ENCODE results near the gene RFX3. TPM values are rescaled to one million over a fixed set of nuclear protein-coding genes. Genes with fewer than 3 reads are reported as not detected.

RFX3 gene
- total RNA-seq, 1 donor from 2014 or later = 39.1 TPM

DNA sequence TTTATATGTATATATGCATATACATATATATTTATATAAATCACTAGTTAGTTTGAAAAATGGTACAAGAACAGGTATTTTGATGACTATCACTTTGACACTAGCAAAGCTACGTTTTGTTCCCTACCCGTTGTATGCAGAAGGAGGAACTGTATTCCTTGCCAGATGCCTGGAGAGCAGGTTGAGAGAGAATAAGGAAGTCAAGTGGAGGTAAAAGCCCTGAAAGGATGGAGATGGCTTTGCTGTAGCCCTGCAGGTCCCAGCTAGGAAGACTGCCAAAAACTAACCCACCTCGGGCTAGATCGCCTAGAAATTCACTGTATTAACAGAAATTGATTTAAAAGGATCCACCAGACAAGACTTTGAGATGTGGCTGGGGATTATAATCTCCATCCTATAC, 229.3 kb downstream of the RFX3 start:
- Mint-ChIP-seq H3K27ac (no peak overlapping the region), H3K4me3 (no peak overlapping the region), H3K27me3 (no peaks in the 10 kb centered on the region), H3K9me3 (no peaks in the 10 kb centered on the region), H3K36me3 (ENCODE audit: low read depth) (peaks cover 17% of the 10 kb centered on the region), H3K4me1 (peaks cover 17% of the 10 kb centered on the region)
- ChIA-PET CTCF (no interaction called here), POLR2A (no interaction called here)
- TF ChIP-seq, protein P1, sequence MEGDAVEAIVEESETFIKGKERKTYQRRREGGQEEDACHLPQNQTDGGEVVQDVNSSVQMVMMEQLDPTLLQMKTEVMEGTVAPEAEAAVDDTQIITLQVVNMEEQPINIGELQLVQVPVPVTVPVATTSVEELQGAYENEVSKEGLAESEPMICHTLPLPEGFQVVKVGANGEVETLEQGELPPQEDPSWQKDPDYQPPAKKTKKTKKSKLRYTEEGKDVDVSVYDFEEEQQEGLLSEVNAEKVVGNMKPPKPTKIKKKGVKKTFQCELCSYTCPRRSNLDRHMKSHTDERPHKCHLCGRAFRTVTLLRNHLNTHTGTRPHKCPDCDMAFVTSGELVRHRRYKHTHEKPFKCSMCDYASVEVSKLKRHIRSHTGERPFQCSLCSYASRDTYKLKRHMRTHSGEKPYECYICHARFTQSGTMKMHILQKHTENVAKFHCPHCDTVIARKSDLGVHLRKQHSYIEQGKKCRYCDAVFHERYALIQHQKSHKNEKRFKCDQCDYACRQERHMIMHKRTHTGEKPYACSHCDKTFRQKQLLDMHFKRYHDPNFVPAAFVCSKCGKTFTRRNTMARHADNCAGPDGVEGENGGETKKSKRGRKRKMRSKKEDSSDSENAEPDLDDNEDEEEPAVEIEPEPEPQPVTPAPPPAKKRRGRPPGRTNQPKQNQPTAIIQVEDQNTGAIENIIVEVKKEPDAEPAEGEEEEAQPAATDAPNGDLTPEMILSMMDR (IDR thresholded peaks at IDR 0.05) = no peak
- DNase-seq = no peak
- no peak for ATAC-seq (ENCODE audit: low read depth)
- intact Hi-C loops (cut with micrococcal nuclease) = no loop called here

DNA sequence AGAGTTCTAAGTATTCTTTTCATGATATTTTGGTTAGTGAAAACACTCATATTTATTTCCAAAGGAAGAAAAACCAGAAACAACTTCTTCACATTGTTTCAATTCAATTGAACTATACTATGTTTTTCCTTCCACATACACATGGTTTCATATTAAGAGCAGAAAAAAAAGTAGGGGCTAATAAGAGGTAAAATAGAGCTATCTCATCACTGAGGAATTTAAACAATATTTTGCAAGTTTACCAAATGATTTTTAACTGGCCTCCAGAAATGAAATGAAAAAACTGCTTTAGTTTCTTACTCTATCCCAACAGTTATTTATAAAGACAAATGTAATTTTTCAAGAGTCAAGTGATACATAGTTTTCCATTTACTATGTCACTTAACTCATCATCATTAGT, 233.5 kb downstream of the RFX3 start:
- ChIA-PET CTCF (no interaction called here), POLR2A (no interaction called here)
- H3K27me3 Mint-ChIP-seq = no peaks in the 10 kb centered on the region

DNA sequence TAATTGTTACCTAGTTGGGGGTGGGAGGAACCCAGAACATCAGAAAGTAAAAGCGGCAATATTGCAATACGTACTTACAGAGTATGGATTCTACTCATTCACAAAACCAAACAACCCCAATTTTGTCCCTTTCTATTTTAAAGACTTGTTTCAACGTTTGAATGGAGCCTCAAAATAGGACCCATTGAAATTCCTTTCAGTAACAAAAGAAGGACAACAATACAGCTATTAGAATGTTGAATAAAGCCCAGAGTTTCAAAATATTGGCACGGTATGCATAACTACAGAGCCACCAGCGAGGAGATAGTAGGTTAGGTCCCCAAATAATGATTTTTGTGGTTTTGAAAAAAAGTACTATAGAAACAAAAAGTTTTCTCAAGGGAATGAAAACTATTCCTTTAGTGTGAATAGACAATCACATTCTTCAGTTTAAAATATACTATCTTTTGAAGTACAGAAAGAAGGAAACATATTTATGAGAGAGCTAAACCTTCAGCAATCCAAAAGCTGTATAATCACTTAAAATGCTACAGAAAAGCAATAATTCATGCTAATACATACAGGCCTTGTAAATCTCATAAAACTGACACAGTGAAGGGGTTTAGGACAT, 235.5 kb downstream of the RFX3 start:
- Mint-ChIP-seq H3K27me3 (no peaks in the 10 kb centered on the region), H3K4me3 (no peak overlapping the region), H3K4me1 (no peaks in the 10 kb centered on the region), H3K27ac (no peak overlapping the region), H3K9me3 (no peaks in the 10 kb centered on the region), H3K36me3 (ENCODE audit: low read depth) (peaks cover 54% of the 10 kb centered on the region)
- ATAC-seq (ENCODE audit: low read depth) (no peak), DNase-seq (no peak)
- intact Hi-C loops (cut with micrococcal nuclease) = no loop called here
- ChIA-PET POLR2A (no interaction called here), CTCF (no interaction called here)
- TF ChIP-seq, protein P1 (IDR thresholded peaks at IDR 0.05) = no peak

More for the DNA sequence above, 233.5 kb downstream of the RFX3 start:
- Mint-ChIP-seq H3K9me3 (no peaks in the 10 kb centered on the region), H3K36me3 (ENCODE audit: low read depth) (peaks cover 44% of the 10 kb centered on the region), H3K4me3 (no peak overlapping the region), H3K4me1 (no peaks in the 10 kb centered on the region), H3K27ac (no peak overlapping the region)
- DNase-seq (no peak), ATAC-seq (ENCODE audit: low read depth) (no peak)
- TF ChIP-seq, protein P1 (IDR thresholded peaks at IDR 0.05) = no peak
- intact Hi-C loops (cut with micrococcal nuclease) = no loop called here

DNA sequence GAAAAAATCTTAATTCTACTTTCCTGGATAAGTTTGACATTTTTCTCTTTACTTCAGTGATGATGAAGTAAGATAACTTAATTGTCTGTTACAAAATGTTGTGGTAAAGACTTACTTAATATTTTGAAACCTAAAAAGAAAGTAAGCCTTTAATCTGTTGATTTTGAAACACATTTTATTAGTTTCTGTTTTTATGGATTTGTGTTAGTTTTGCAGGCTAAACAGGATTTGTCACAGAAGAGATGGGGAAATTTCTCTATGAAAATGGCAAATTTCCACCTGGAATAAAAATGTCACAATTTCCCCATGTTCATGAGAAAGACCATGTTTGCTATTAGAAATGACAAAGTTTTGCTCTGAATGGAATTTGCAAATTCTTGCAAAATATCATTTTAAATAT, 237.1 kb downstream of the RFX3 start:
- intact Hi-C loops (cut with micrococcal nuclease) = no loop called here
- Mint-ChIP-seq H3K4me1 (no peaks in the 10 kb centered on the region), H3K27me3 (no peaks in the 10 kb centered on the region), H3K36me3 (ENCODE audit: low read depth) (peaks cover 59% of the 10 kb centered on the region), H3K4me3 (no peak overlapping the region), H3K27ac (no peak overlapping the region), H3K9me3 (no peaks in the 10 kb centered on the region)
- POLR2A ChIA-PET = no interaction called here
- CTCF ChIA-PET = no interaction called here
- ATAC-seq (ENCODE audit: low read depth) (no peak), DNase-seq (no peak)
- TF ChIP-seq, protein P1 (IDR thresholded peaks at IDR 0.05) = no peak

DNA sequence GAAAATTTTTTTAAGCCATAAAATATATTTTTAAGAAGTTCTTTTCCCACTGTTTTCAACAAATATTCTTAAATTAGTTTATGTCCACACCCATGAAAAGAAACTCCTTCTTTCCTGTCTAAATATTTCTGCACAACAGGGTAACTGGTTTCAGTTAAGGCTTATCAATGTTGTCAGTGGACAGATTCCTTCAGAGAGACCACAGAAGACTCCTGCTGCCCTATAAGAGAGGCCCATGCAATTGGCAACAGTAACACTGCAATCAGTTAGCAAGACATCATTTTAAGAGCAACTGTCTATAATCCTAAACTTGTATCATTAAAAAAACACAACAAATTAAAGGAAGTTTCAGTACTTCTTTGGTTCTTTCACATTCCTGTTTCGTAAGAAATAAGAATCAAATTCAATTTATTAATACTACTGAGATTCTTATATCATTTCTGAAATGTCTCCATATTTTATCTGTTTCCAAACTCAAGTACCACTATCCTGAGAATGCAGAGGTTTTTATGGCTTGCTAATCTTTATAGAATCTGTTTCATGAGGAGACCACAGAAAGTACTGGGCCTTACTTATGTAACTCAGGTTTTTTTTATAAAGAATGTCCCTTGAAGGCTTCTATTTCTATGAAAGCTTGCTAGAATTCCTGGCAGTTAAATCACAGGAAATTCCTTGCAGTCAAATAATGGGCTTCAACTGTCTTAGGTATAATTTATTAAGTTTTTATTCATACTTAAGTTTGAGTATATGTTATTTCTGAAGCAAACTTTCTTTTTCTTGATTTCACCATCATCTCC, 240.2 kb downstream of the RFX3 start:
- Mint-ChIP-seq H3K27me3 (no peaks in the 10 kb centered on the region), H3K36me3 (ENCODE audit: low read depth) (peaks cover 56% of the 10 kb centered on the region), H3K4me1 (no peaks in the 10 kb centered on the region), H3K4me3 (no peak overlapping the region), H3K27ac (no peak overlapping the region), H3K9me3 (no peaks in the 10 kb centered on the region)
- CTCF ChIA-PET = no interaction called here
- DNase-seq (no peak), ATAC-seq (ENCODE audit: low read depth) (no peak)
- intact Hi-C loops (cut with micrococcal nuclease) = no loop called here
- POLR2A ChIA-PET = no interaction called here
- TF ChIP-seq, protein P1 (IDR thresholded peaks at IDR 0.05) = no peak

Measured in activated B cell treated with CpG ODN at 0.5 μM for 24 hours (primary cell).